Airway epithelial cell (primary cell): Measurements from ENCODE around the gene PGR. TPM values are rescaled to one million over a fixed set of nuclear protein-coding genes. Genes with fewer than 3 reads are reported as not detected.

ENCODE experiments used
- total RNA-seq: library from RNA; depleted of rRNA; stranded (reverse); fragments of >200 nt; gene quantifications from 2 replicates; pipeline ENCODE4 v1.2.3, GENCODE V29; 2015

PGR gene
- not detected in 2 replicates for total RNA-seq

DNA sequence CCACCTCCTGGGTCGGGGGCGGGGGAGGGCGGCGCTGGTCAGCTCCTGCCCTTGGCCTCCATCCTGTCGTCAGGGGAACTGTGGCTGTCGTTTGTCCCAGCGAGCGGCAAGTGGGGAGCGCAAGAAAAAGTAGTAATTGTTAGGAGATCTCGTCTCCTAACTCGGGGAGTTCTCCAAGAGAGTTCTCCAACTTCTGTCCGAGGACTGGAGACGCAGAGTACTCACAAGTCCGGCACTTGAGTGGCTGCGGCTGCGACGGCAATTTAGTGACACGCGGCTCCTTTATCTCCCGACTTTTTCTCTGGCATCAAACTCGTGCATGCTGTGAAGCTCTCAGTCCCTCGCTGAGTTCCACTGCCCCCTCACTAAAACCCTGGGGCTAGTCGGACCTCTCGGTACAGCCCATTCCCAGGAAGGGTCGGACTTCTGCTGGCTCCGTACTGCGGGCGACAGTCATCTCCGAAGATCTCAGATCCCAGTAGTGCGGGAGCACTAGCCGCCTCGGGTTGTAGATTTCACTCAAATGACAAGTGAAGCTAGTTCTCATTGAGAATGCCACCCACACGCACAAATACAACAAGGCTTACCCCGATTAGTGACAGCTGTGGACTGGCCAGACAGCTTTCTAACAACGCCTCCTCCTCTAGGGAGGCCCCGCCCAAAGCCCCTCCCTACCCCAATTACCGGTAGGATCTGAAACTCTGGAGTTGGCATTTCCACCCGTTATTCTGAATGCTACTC is at the start of gene PGR:
TSS of gene PGR (minus strand) at position 611 of the 741 bp plus-strand sequence. CDS start 743 bp downstream, outside the sequence.

